ENCODE measurements around the gene STARD13. TPM values are rescaled to one million over a fixed set of nuclear protein-coding genes. Genes with fewer than 3 reads are reported as not detected.

Gene STARD13
- total and polyA plus RNA-seq, 2 donors from 2014 or later, result 5.1 to 37.2 TPM

DNA sequence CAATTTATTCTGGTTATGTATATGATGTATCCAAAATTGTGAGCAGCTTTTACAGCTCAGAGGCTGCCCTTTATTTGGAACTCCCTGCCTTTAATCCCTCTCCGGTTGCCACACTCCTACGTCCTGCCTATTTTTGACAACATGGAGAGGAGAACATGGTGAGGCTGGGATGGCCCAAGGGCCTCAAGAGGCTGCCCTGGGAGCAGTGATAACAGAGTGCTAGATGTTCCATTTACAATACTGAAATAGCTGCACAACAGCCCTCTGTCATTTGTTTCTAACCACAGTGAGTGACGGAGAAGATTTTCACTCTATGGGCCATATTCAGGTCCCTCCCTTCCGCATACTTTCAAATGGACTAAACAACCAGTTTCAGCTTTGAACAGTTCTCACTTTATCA lies 33.4 kb downstream of the STARD13 start:
- TF ChIP-seq, protein P1, sequence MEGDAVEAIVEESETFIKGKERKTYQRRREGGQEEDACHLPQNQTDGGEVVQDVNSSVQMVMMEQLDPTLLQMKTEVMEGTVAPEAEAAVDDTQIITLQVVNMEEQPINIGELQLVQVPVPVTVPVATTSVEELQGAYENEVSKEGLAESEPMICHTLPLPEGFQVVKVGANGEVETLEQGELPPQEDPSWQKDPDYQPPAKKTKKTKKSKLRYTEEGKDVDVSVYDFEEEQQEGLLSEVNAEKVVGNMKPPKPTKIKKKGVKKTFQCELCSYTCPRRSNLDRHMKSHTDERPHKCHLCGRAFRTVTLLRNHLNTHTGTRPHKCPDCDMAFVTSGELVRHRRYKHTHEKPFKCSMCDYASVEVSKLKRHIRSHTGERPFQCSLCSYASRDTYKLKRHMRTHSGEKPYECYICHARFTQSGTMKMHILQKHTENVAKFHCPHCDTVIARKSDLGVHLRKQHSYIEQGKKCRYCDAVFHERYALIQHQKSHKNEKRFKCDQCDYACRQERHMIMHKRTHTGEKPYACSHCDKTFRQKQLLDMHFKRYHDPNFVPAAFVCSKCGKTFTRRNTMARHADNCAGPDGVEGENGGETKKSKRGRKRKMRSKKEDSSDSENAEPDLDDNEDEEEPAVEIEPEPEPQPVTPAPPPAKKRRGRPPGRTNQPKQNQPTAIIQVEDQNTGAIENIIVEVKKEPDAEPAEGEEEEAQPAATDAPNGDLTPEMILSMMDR (IDR thresholded peaks at IDR 0.05; ENCODE audit: borderline replicate concordance, extremely low read depth, insufficient read depth), result no peak
- peaks cover 0 to 2% (median 0%) of the 10 kb centered on the region in 3 donors for H3K4me1 ChIP-seq (ENCODE audit: control insufficient read depth in 2 of 3, insufficient read depth in 2 of 3, low read depth in 1 of 3, low read length in 3 of 3)
- no peaks in the 10 kb centered on the region for H3K9me3 ChIP-seq (ENCODE audit: control insufficient read depth in 2 of 3, insufficient read depth in 1 of 3, low read length in 3 of 3)
- no peak for FAIRE-seq
- H3K36me3 ChIP-seq (ENCODE audit: control insufficient read depth in 2 of 3, insufficient read depth in 3 of 3, low read length in 3 of 3), result no peaks in the 10 kb centered on the region
- no peak for DNase-seq
- intact Hi-C loops (cut with DNase I), result no loop called here
- H3K27ac ChIP-seq (ENCODE audit: low read depth in 2 of 2, low read length in 2 of 2), result no peak overlapping the region
- no peaks in the 10 kb centered on the region for H3K27me3 ChIP-seq (ENCODE audit: control insufficient read depth, insufficient read depth, low read length)
- H3K4me3 ChIP-seq (ENCODE audit: low read length in 3 of 3), result no peak overlapping the region
- H3K9ac ChIP-seq (ENCODE audit: low read length in 3 of 3), result no peak overlapping the region

DNA sequence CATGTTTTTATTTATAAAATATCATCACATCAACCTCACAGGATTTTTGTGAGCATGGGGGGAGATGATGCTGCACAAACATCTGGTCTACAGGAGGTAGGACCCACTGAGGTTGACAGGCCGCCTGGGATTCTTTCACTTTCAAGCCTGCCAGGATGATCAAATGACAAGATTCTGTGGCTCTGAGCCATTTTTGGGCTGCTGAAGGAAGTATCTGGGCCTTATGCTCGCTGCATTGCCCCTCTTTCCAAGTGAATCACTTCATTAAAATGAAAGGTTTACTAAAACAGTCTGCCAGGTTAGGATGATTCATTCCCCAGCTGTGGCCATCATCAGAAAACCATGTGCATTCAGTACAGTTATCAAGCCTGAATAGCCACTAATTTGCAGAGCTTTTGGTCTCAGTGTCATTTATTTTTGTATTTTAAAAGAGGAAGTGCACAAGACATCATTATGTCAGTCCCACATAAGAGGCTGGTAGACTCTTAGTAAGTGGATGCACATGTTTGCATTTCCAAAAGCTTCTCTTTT lies 34.4 kb downstream of the STARD13 start:
- TF ChIP-seq, protein P1 (IDR thresholded peaks at IDR 0.05; ENCODE audit: borderline replicate concordance, extremely low read depth, insufficient read depth), result no peak
- no peak overlapping the region for H3K9ac ChIP-seq (ENCODE audit: low read length in 3 of 3)
- peak in 1 of 5 donors; percentile 25 for DNase-seq

DNA sequence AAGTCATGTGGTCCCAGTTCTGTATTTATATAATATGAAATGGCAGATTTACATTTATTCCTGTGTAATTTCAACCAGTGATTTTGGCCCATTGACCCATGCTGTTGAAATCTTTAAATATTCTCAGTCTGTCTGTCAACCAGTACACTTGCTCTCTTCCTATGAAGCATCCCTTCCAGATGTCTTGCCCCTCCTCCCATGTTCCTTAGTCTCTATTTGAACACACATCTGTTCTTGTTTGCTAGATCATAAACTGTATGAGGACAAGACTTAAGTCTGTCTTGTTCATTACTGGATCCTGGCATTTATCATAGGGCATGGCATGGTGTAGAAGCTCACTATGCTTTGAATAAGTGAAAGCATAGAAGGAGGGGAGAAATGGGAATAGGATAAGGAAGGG lies 34.9 kb downstream of the STARD13 start:
- Histone ChIP-seq H3K27me3 (ENCODE audit: control insufficient read depth, insufficient read depth, low read length) (no peaks in the 10 kb centered on the region), H3K9ac (ENCODE audit: low read length in 3 of 3) (no peak overlapping the region), H3K4me3 (ENCODE audit: low read length in 3 of 3) (no peak overlapping the region), H3K27ac (ENCODE audit: low read depth in 2 of 2, low read length in 2 of 2) (no peak overlapping the region), H3K9me3 (ENCODE audit: control insufficient read depth in 2 of 3, insufficient read depth in 1 of 3, low read length in 3 of 3) (no peaks in the 10 kb centered on the region), H3K36me3 (ENCODE audit: control insufficient read depth in 2 of 3, insufficient read depth in 3 of 3, low read length in 3 of 3) (no peaks in the 10 kb centered on the region), H3K4me1 (ENCODE audit: control insufficient read depth in 2 of 3, insufficient read depth in 2 of 3, low read depth in 1 of 3, low read length in 3 of 3) (peaks cover 0 to 2% (median 0%) of the 10 kb centered on the region in 3 donors)
- no peak for DNase-seq
- intact Hi-C loops (cut with DNase I), result no loop called here
- TF ChIP-seq, protein P1 (IDR thresholded peaks at IDR 0.05; ENCODE audit: borderline replicate concordance, extremely low read depth, insufficient read depth), result no peak
- FAIRE-seq, result no peak

More for the DNA sequence above, 34.4 kb downstream of the STARD13 start:
- FAIRE-seq, result no peak
- Histone ChIP-seq H3K27me3 (ENCODE audit: control insufficient read depth, insufficient read depth, low read length) (no peaks in the 10 kb centered on the region), H3K4me1 (ENCODE audit: control insufficient read depth in 2 of 3, insufficient read depth in 2 of 3, low read depth in 1 of 3, low read length in 3 of 3) (peaks cover 0 to 2% (median 0%) of the 10 kb centered on the region in 3 donors), H3K27ac (ENCODE audit: low read depth in 2 of 2, low read length in 2 of 2) (no peak overlapping the region), H3K4me3 (ENCODE audit: low read length in 3 of 3) (no peak overlapping the region), H3K9me3 (ENCODE audit: control insufficient read depth in 2 of 3, insufficient read depth in 1 of 3, low read length in 3 of 3) (no peaks in the 10 kb centered on the region), H3K36me3 (ENCODE audit: control insufficient read depth in 2 of 3, insufficient read depth in 3 of 3, low read length in 3 of 3) (no peaks in the 10 kb centered on the region)
- intact Hi-C loops (cut with DNase I), result no loop called here

DNA sequence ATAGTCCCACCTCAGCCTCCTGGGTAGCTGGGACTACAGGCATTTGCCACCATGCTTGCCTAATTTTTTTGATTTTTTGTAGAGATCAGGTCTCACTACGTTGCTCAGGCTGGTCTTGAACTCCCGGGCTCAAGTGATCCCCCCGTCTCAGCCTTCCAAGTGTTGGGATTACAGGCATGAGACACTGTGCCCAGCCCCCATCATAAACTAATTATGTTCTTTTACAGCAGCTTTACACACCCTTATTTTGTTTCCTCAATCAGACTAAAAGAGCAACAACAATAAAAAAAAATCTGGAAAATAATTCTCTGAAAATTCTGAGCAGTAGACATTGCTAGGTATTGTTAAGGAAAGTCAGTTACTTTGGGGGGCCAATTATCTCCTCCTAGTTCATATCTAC lies 35.7 kb downstream of the STARD13 start:
- no peaks in the 10 kb centered on the region for H3K36me3 ChIP-seq (ENCODE audit: control insufficient read depth in 2 of 3, insufficient read depth in 3 of 3, low read length in 3 of 3)
- no peak overlapping the region for H3K27ac ChIP-seq (ENCODE audit: low read depth in 2 of 2, low read length in 2 of 2)
- no peaks in the 10 kb centered on the region for H3K27me3 ChIP-seq (ENCODE audit: control insufficient read depth, insufficient read depth, low read length)
- DNase-seq (no peak), FAIRE-seq (no peak)
- intact Hi-C loops (cut with DNase I), result no loop called here
- TF ChIP-seq, protein P1 (IDR thresholded peaks at IDR 0.05; ENCODE audit: borderline replicate concordance, extremely low read depth, insufficient read depth), result no peak
- H3K9ac ChIP-seq (ENCODE audit: low read length in 3 of 3), result no peak overlapping the region
- H3K9me3 ChIP-seq (ENCODE audit: control insufficient read depth in 2 of 3, insufficient read depth in 1 of 3, low read length in 3 of 3), result no peaks in the 10 kb centered on the region
- H3K4me1 ChIP-seq (ENCODE audit: control insufficient read depth in 2 of 3, insufficient read depth in 2 of 3, low read depth in 1 of 3, low read length in 3 of 3), result peaks cover 0 to 2% (median 0%) of the 10 kb centered on the region in 3 donors
- no peak overlapping the region for H3K4me3 ChIP-seq (ENCODE audit: low read length in 3 of 3)
